B cell (primary cell): Measurements from ENCODE around the gene RAB9A. TPM values are rescaled to one million over a fixed set of nuclear protein-coding genes. Genes with fewer than 3 reads are reported as not detected.

Source experiments
- ATAC-seq: fragments of 200-7000 bp; cut with Tn5 transposase; one replicate; pipeline ENCODE4 v1.10.0; 2021; ENCODE audit warnings: low read depth, mild to moderate bottlenecking, moderate number of reproducible peaks, moderate library complexity
- CTCF ChIA-PET: fragments of 350-600 bp; sonication (Branson Sonifier 250); formaldehyde crosslinking; loops from one replicate; lab custom pipeline; 2021; ENCODE audit warnings: antibody characterized with exemption, inconsistent platforms; lab: Charles Lee
- POLR2A ChIA-PET: fragments of 350-600 bp; sonication (Branson Sonifier 250); formaldehyde crosslinking; loops from one replicate; lab custom pipeline; 2021; ENCODE audit warnings: antibody characterized with exemption; lab: Charles Lee
- DNase-seq: peaks from one replicate; pipeline ENCODE4 v3.0.0; 2013
- H2AFZ ChIP-seq: 2 replicates; pipeline ENCODE4 v1.6.1; 2012; ENCODE audit warnings: mild to moderate bottlenecking, low read depth, low read length; ENCODE audit not compliant: insufficient read depth, poor library complexity, severe bottlenecking
- H3K27ac ChIP-seq, 2 donors: 1 replicate in 1 of 2; 2 replicates in 1 of 2; pipeline ENCODE4 v1.5.1; 2012 to 2013; ENCODE audit warnings: low read length in 2 of 2, mild to moderate bottlenecking in 2 of 2, moderate library complexity in 1 of 2
- H3K27me3 ChIP-seq, 4 experiments: fragments of 200-600 bp in 1 of 4; sonication (generic) in 1 of 4; replicated peaks in 1 of 4; 1 replicate in 2 of 4; 2 replicates in 2 of 4; pipeline versions ENCODE4 v1.6.1 to v1.7.0; 2013 to 2016; ENCODE audit warnings: low read length in 3 of 4, mild to moderate bottlenecking in 2 of 4, mixed read lengths in 1 of 4, moderate library complexity in 1 of 4; ENCODE audit not compliant: insufficient read depth in 4 of 4, control insufficient read depth in 3 of 4; ENCODE audit errors: control extremely low read depth in 1 of 4
- H3K36me3 ChIP-seq, 2 experiments: replicated peaks in 1 of 2; 1 replicate in 1 of 2; 2 replicates in 1 of 2; pipeline versions ENCODE4 v1.6.1 to v1.7.1; 2013; ENCODE audit warnings: low read length in 1 of 2; ENCODE audit not compliant: insufficient read depth in 2 of 2, control insufficient read depth in 1 of 2; ENCODE audit errors: control extremely low read depth in 1 of 2, extremely low read depth in 1 of 2
- H3K4me1 ChIP-seq, 2 donors: fragments of 200-600 bp in 1 of 2; sonication (generic) in 1 of 2; 1 replicate in 1 of 2; 2 replicates in 1 of 2; pipeline versions ENCODE4 v1.5.1 to v1.6.1; 2013 to 2017; ENCODE audit warnings: low read length in 2 of 2; ENCODE audit not compliant: control insufficient read depth in 2 of 2, insufficient read depth in 2 of 2
- H3K4me2 ChIP-seq: replicated peaks from 2 replicates; pipeline ENCODE3; 2012; ENCODE audit warnings: mild to moderate bottlenecking, low read depth, low read length; ENCODE audit not compliant: poor library complexity, severe bottlenecking
- H3K4me3 ChIP-seq, 5 experiments: fragments of 200-600 bp in 1 of 5; sonication (generic) in 1 of 5; 1 replicate in 3 of 5; 2 replicates in 2 of 5; pipeline versions ENCODE4 v1.5.1 to v1.7.0; 2011 to 2016; ENCODE audit warnings: low read length in 4 of 5, mild to moderate bottlenecking in 4 of 5, low read depth in 2 of 5, control low read depth in 1 of 5, moderate library complexity in 1 of 5; ENCODE audit not compliant: insufficient read depth in 1 of 5; ENCODE audit errors: control extremely low read depth in 1 of 5, extremely low read depth in 1 of 5
- H3K79me2 ChIP-seq: fragments of 200-600 bp; sonication (generic); one replicate; pipeline ENCODE4 v1.6.0; 2016; ENCODE audit warnings: low read length; ENCODE audit not compliant: control insufficient read depth, insufficient read depth
- H3K9ac ChIP-seq: fragments of 200-600 bp; sonication (generic); 2 replicates; pipeline ENCODE4 v1.6.1; 2017; ENCODE audit warnings: mild to moderate bottlenecking, low read length, moderate library complexity
- H3K9me3 ChIP-seq, 3 donors: one replicate each; pipeline versions ENCODE4 v1.6.1 to v1.7.1; 2013; ENCODE audit warnings: low read length in 2 of 3; ENCODE audit not compliant: control insufficient read depth in 2 of 3, insufficient read depth in 1 of 3; ENCODE audit errors: control extremely low read depth in 1 of 3
- H4K20me1 ChIP-seq: 2 replicates; pipeline ENCODE4 v1.6.0; 2012; ENCODE audit warnings: mild to moderate bottlenecking, low read length; ENCODE audit not compliant: insufficient read depth, control insufficient read depth, poor library complexity, severe bottlenecking
- H3K27ac Mint-ChIP-seq: one replicate; pipeline ENCODE4 v1.8.0; 2021; ENCODE audit warnings: mixed read lengths
- H3K27me3 Mint-ChIP-seq: one replicate; pipeline ENCODE4 v1.8.0; 2021; ENCODE audit warnings: mixed read lengths
- H3K4me1 Mint-ChIP-seq: one replicate; pipeline ENCODE4 v1.8.0; 2021; ENCODE audit warnings: mixed read lengths
- H3K4me3 Mint-ChIP-seq: one replicate; pipeline ENCODE4 v1.8.0; 2021; ENCODE audit warnings: mixed read lengths
- H3K9me3 Mint-ChIP-seq: one replicate; pipeline ENCODE4 v1.8.0; 2022; ENCODE audit warnings: mixed read lengths; ENCODE audit not compliant: insufficient read depth
- EZH2 ChIP-seq: IDR thresholded peaks from 2 replicates; pipeline ENCODE4 v1.6.1; 2012; ENCODE audit warnings: borderline replicate concordance, low read depth, mild to moderate bottlenecking, moderate library complexity, low read length; ENCODE audit not compliant: insufficient read depth, poor library complexity, severe bottlenecking
- WGBS: methylation state at CpG from one replicate; pipeline ENCODE4 v1.1.5; 2013; ENCODE audit warnings: missing lambda C conversion rate; ENCODE audit not compliant: insufficient coverage; 5-methylcytosine and 5-hydroxymethylcytosine counted together
- intact Hi-C: fragments of 100-400 bp; cut with micrococcal nuclease; formaldehyde crosslinking; loops from one replicate; pipeline ENCODE4 v1.10.0; 2022
- polyA plus RNA-seq: library from polyadenylated mRNA; depleted of rRNA; stranded (reverse); fragments of >200 nt; gene quantifications from 2 replicates; pipeline ENCODE4 v1.2.3, GENCODE V29; 2012
- total RNA-seq, 2 donors: library from RNA; stranded (reverse); fragments of 120-200 nt in 1 of 2; gene quantifications; 1 replicate in 1 of 2; 2 replicates in 1 of 2; pipeline versions ENCODE4 v1.2.3 to v1.2.4, GENCODE V29; 2013 to 2022
- TF ChIP-seq, protein P1 (sequence below): fragments of 200-600 bp; IDR thresholded peaks from one replicate; pipeline ENCODE4 v1.8.0; 2022; ENCODE audit warnings: antibody characterized with exemption, mild to moderate bottlenecking

RAB9A gene
- total and polyA plus RNA-seq, 2 donors (not counting 1 experiment from before 2014, with no cell fraction given): 11.9 to 16.7 TPM

DNA sequence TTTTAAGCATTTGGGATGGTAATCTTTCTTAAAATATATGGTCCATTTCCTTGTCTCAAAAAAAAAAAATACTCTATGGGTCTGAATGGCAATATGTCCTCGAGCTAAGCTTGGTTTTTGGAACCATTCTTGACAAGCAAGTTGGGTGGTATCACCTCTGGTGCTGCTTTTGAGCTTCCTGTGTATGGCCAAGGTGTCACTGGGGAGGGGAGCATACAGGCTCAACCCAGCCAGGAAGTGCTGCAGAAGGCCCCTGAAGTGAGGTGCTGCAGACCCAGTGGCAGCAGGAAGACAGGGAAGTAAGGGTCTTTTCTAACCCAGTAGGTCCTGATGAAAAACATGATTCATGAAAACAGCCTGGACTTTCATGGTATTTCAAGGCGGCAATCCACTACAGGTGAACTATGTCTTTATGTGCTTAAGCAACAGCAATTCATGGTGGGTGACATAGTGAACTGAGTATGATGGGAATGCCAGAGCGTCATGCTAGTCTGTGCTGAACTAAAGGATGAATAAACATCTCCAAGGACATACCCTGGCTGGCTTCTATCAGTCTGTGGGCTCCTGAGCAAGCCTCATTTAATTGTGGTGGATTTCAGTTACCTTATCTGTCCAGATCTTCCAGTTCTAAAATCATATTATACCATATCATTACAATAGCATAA, 30.4 kb downstream of the RAB9A start:
- H3K4me3 Mint-ChIP-seq: no peak overlapping the region
- WGBS: no CpG with 5 or more reads among the region's 3 CpGs
- ATAC-seq (no peak), DNase-seq (no peak)
- no peak overlapping the region for H3K9ac ChIP-seq
- H3K4me1 Mint-ChIP-seq: peaks cover 21% of the 10 kb centered on the region
- ChIA-PET CTCF (interaction anchor here (1.3 to 1.5 kb wide), 2 partner anchors 15 to 20 kb away, joined by 3 read pairs; partner anchors contain the start of genes OFD1 and TRAPPC2), POLR2A (no interaction called here)
- no peaks in the 10 kb centered on the region for H3K9me3 ChIP-seq
- no peaks in the 10 kb centered on the region for H3K27me3 Mint-ChIP-seq
- H3K9me3 Mint-ChIP-seq: no peaks in the 10 kb centered on the region
- TF ChIP-seq, protein P1, sequence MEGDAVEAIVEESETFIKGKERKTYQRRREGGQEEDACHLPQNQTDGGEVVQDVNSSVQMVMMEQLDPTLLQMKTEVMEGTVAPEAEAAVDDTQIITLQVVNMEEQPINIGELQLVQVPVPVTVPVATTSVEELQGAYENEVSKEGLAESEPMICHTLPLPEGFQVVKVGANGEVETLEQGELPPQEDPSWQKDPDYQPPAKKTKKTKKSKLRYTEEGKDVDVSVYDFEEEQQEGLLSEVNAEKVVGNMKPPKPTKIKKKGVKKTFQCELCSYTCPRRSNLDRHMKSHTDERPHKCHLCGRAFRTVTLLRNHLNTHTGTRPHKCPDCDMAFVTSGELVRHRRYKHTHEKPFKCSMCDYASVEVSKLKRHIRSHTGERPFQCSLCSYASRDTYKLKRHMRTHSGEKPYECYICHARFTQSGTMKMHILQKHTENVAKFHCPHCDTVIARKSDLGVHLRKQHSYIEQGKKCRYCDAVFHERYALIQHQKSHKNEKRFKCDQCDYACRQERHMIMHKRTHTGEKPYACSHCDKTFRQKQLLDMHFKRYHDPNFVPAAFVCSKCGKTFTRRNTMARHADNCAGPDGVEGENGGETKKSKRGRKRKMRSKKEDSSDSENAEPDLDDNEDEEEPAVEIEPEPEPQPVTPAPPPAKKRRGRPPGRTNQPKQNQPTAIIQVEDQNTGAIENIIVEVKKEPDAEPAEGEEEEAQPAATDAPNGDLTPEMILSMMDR: no peak
- no peak for TF ChIP-seq EZH2
- no peaks in the 10 kb centered on the region for H3K27me3 ChIP-seq
- H4K20me1 ChIP-seq: peaks cover 27% of the 10 kb centered on the region
- peaks cover 0 to 24% of the 10 kb centered on the region in 2 experiments for H3K36me3 ChIP-seq
- no peak overlapping the region for H2AFZ ChIP-seq
- intact Hi-C loops: no loop called here
- peak overlapping the region; percentile 32 for H3K27ac Mint-ChIP-seq
- peaks cover 36% of the 10 kb centered on the region for H3K79me2 ChIP-seq
- no peak overlapping the region for H3K4me2 ChIP-seq
- H3K4me3 ChIP-seq: no peak overlapping the region
- H3K4me1 ChIP-seq: peaks cover 13 to 18% of the 10 kb centered on the region in 2 donors
- H3K27ac ChIP-seq: no peak overlapping the region

DNA sequence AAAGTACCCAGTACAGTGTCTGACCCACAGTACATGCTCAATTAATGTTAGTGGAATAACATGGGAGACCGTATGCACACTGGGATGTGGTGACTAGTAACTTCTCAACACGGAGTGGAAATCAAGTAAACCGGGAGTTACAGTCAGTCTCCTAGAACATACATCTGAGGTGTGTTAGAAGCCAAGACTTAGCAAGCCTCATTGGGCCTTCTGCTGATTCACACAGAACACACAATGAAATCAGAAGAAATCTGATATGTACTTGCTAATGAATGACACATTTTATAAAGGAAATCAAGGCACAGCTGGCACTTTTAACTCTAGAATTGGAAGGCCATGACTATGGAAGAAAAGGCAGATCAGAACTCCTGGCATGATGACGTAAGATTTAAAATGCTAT, 32.4 kb downstream of the RAB9A start:
- H3K27ac ChIP-seq: no peak overlapping the region
- POLR2A ChIA-PET: no interaction called here
- Mint-ChIP-seq H3K27me3 (no peaks in the 10 kb centered on the region), H3K27ac (no peak overlapping the region), H3K4me1 (peaks cover 27% of the 10 kb centered on the region), H3K4me3 (no peak overlapping the region), H3K9me3 (no peaks in the 10 kb centered on the region)
- H3K79me2 ChIP-seq: peaks cover 52% of the 10 kb centered on the region
- no peak overlapping the region for H3K4me3 ChIP-seq
- WGBS: 100% methylated on average over 2 of the region's 4 CpGs
- CTCF ChIA-PET: interaction anchor here (0.7 to 1.0 kb wide), 2 partner anchors 29 to 311 kb away, joined by 5 read pairs; no protein-coding TSS in a partner anchor
- no peak overlapping the region for H3K9ac ChIP-seq
- ATAC-seq: no peak
- no peak overlapping the region for H3K4me2 ChIP-seq
- peaks cover 27% of the 10 kb centered on the region for H4K20me1 ChIP-seq
- TF ChIP-seq, protein P1: no peak
- TF ChIP-seq EZH2: no peak
- H2AFZ ChIP-seq: no peak overlapping the region
- no peaks in the 10 kb centered on the region for H3K27me3 ChIP-seq
- intact Hi-C loops: no loop called here
- H3K4me1 ChIP-seq: peaks cover 13 to 19% of the 10 kb centered on the region in 2 donors
- no peaks in the 10 kb centered on the region for H3K9me3 ChIP-seq
- peaks cover 0 to 16% of the 10 kb centered on the region in 2 experiments for H3K36me3 ChIP-seq
- no peak for DNase-seq
